Activated effector memory CD4-positive, alpha-beta T cell treated with Interleukin-2 at 50 U/mL for 16 hours (primary cell): ENCODE results near the gene IZUMO4.
"Not testable (repeated sequence)": the region's sequence is repeated elsewhere in the genome, so short reads cannot be mapped to it uniquely, and the experiment has no call there.

Experiments used
- DNase-seq: peaks from one replicate; pipeline ENCODE4 v3.0.0-alpha.2; 2020

Gene IZUMO4

GRCh38 chr19:2129022-2129421 is 32.3 kb downstream of the IZUMO4 start:
- no peak for DNase-seq

- no peak for DNase-seq
Measured at GRCh38 chr19:2129486-2129885, 32.8 kb downstream of the IZUMO4 start.

- no peak for DNase-seq
Measured at GRCh38 chr19:2129892-2130770, 33.4 kb downstream of the IZUMO4 start.

GRCh38 chr19:2131012-2131975 is 34.6 kb downstream of the IZUMO4 start:
- not testable (repeated sequence) for DNase-seq

GRCh38 chr19:2132191-2132590 is 35.5 kb downstream of the IZUMO4 start:
- DNase-seq, result no peak

GRCh38 chr19:2132731-2133490 is 36.2 kb downstream of the IZUMO4 start:
- no peak for DNase-seq

- no peak for DNase-seq
Measured at GRCh38 chr19:2135474-2136402, 39.0 kb downstream of the IZUMO4 start.

- no peak for DNase-seq
Measured at GRCh38 chr19:2136796-2137195, 40.1 kb downstream of the IZUMO4 start.

GRCh38 chr19:2138061-2138728 is 41.5 kb downstream of the IZUMO4 start:
- DNase-seq, result no peak

GRCh38 chr19:2139385-2140137 is 42.8 kb downstream of the IZUMO4 start:
- DNase-seq, result no peak

- DNase-seq, result no peak
Measured at GRCh38 chr19:2140138-2140569, 43.4 kb downstream of the IZUMO4 start.

- no peak for DNase-seq
Measured at GRCh38 chr19:2142173-2142829, 45.6 kb downstream of the IZUMO4 start.

GRCh38 chr19:2144190-2144589 is 47.5 kb downstream of the IZUMO4 start:
- DNase-seq, result no peak

GRCh38 chr19:2145831-2146241 is 49.1 kb downstream of the IZUMO4 start:
- DNase-seq, result no peak

GRCh38 chr19:2148482-2149135 is 51.9 kb downstream of the IZUMO4 start:
- no peak for DNase-seq
